M059J (cell line): Measurements from ENCODE around the gene DCDC2C. TPM values are rescaled to one million over a fixed set of nuclear protein-coding genes. Genes with fewer than 3 reads are reported as not detected.

ENCODE experiments used
- DNase-seq: peaks from one replicate; pipeline ENCODE4 v3.0.0-alpha.2; 2012; ENCODE audit warnings: low read depth
- total RNA-seq: library from RNA; depleted of rRNA; stranded (reverse); fragments of >200 nt; shearing (Covaris generic); gene quantifications from 2 replicates; pipeline ENCODE4 v1.2.3, GENCODE V29; 2014

The DCDC2C gene
- total RNA-seq, 1 experiment from 2014 or later, result not detected

DNA sequence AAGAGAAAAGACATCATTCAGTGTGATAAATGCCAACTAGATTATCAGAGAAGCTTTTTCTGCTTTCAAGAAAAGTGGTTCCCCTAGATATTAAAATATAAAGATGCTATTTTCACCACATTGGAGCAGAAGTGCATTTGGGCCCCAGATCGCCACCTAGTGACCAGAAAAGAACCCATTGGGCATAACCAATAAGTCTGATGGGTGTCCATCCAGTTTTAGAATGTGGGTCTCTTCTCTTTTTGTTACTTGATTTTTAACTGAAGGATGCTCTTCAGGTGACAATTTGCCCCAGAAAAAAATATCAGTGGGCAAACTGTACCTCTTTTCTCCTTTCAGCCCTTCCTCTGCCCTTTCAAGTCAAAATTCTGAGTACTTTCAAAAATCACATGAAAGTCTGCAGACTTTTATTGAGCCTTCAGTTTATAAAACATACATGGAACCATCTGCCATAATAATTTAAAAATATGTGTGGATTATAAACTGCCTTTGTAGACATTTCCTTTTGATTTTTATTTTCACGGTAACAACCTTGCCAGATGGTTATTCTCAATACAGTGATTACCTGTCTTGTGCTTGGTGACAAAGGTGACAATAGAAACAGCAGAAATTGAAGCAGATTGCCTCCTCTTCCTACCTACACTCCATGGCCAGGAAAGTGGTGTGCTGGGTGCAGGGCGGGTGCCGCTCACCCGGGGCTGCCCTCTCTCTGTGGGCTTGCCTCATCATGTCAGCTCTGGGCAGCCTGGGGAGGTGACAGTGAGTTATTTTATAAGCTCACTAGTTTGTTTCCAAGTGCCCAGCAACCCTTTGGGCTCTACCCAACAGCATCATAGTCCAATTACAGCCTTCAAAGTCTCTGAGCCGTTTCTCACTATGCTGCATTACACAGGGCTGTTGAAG, 124.5 kb downstream of the DCDC2C start:
- peak; percentile 11 for DNase-seq

DNA sequence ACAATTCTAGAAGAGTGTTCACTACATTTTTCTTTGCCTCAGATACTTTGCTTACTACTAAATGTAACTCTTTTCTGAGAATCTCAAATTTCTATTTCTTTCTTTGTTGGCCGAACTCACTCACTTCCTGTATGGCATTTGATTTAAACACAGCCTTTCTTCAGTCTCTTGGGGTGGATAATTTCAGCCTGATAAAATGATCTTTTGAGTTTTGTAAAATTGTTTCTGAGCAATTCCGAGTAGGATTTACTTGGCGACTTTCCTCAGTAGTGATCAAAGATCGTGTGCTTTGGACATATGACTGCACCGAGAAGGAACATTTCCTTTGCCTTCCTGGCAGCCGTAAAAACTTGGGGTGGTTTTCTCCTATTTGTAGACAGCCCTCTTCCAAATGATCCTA, 127.4 kb downstream of the DCDC2C start:
- no peak for DNase-seq

- DNase-seq, result no peak
These were observed 133.7 kb downstream of the DCDC2C start for GRCh38 chr2:3837086-3837485.

DNA sequence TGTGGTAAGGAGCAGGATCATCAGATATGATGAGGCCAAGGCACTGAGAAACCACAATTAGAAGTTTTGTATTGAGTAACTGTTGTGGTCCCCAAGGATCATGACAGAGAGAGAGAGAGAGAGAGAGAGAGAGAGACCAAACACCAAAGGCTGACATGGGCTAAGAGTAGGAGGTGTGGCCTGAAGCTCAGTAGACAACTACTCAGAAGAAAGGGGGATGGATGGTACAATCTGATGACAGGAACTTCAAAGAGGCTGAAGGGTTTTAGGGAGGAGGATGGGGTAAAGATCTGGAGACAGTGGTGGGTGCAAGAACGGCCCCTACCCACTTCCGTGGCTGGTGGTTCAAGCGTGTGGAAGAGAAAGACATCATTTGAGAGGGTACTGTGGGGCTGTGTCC, 135.0 kb downstream of the DCDC2C start:
- no peak for DNase-seq

DNA sequence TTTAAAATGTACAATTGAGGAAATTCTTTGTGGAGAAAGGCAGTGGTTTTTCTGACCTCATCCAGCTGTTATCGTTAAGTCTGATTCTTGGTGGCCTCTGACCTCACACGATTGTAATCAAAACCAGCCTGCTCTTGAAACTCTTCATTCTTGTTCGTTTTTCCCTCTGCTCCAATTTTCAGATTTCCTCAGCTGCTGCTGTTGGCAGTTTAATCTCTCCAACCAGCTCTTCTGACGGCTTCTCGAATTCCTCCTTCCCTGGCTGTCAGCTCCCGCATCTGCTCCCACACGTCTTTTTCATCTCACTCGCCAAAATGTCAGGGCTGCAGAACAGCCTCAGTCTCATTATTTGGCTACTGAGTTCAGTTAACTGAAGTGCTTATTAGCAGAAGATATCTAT, 136.1 kb downstream of the DCDC2C start:
- DNase-seq, result no peak

DNA sequence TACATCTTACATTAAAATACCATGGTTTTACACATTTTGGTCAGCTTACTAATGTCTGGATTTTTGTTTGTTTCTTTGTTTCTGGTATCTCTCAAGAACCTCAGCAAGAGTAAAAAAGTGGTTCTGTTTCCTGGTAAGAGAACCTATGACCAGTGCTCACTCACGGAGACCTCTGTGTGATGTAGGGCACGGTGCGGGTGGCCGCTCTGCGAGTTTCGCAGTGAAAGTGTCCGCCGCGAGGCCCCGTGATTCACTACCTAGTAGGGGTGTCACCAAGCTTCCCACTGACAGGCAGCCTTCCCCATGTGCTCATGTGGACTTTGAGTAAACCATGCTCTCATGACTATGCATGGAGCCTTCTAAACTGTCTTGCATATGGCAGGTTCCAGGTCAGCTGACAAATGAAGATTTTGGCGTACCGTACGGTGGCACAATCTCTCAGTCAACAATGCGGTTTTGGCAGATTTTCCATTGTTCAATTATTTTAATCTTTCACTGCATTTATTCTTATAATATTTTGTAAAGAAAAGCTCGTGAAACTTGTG, 137.3 kb downstream of the DCDC2C start:
- no peak for DNase-seq

GRCh38 chr2:3847397-3848052, 144.2 kb downstream of the DCDC2C start:
- no peak for DNase-seq

GRCh38 chr2:3848776-3849175, 145.4 kb downstream of the DCDC2C start:
- no peak for DNase-seq

- no peak for DNase-seq
These were observed 145.8 kb downstream of the DCDC2C start for GRCh38 chr2:3849213-3849612.

DNA sequence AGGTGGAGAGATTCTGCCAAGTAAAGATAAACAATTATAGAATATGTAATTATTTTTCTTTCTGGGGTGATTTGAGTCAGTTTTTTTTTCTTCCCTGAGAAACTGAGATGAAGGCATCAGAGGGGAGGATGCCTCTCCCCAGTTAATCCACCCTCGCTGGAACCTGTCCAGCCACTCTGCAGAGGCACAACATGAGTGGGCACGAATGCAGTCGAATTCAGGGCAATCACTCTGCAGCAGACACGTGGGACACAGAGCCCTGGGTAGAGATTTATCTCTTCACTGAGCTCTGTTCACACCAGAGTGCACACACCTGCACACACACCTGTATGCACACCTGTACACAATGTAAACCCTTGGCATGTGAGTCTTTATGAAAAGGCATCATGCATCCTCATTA, 154.2 kb downstream of the DCDC2C start:
- no peak for DNase-seq

DNA sequence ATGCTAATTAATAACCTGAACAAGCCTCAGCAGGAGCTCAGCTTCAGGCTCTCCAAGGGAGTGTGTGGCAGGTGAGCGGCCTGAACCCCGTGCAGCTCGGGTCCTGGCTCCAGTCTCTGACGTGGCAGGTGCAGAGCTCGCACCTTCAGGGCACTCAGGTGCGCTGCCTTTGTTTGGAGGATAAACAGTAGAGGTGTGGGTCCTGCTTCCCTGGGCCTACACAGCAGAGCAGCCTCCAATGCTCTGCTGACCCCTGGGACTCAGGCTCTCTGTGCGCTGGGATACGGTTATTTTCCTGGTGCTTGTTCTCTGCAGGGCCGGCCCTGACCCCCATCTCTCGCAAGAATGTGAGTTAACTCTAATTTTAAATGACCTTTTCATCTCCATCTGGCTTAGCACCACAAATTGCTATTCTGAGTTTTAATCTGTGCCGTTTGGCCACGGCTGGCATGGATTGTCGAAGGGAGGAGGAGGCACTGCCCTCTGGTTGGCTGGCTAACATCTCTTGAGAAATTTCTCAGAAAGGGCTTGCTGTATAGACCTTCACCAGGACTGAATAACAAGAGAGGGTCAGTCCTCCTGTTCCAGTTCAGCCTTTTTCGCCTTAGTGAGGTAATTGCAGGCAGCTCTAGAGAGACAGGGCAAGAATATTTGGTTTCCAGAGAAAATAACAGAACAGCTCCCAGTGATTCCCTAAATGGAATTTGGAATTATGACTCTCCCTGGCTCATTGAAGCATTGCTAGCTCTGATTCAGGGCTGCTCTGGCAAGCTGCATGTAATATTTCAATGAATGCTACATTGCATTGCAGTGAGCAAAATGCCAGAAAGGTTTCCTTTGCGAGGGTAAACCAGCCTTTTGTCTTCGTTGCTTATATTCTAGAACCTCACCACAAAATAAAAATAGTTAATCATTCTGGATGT, 161.8 kb downstream of the DCDC2C start:
- DNase-seq, result no peak

DNA sequence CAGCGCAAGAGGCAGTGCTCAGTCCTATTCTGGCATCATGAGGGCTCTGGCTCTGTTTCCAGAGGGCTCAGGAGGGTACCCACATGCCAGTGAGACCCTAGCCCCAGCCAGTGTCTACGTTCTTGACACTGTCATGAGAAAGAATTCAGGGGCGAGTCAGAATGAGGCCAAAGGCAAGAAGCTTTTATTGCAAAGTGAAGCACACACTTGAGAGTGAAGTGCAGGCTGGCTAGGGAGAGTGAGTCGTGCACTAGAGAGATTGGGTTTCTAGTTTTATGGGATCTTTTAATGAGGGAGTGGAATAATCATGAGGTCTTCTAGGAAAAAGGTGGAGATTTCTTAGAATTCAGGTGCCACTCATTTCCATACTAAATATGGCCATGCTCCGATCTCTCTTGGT, 164.1 kb downstream of the DCDC2C start:
- no peak for DNase-seq

DNA sequence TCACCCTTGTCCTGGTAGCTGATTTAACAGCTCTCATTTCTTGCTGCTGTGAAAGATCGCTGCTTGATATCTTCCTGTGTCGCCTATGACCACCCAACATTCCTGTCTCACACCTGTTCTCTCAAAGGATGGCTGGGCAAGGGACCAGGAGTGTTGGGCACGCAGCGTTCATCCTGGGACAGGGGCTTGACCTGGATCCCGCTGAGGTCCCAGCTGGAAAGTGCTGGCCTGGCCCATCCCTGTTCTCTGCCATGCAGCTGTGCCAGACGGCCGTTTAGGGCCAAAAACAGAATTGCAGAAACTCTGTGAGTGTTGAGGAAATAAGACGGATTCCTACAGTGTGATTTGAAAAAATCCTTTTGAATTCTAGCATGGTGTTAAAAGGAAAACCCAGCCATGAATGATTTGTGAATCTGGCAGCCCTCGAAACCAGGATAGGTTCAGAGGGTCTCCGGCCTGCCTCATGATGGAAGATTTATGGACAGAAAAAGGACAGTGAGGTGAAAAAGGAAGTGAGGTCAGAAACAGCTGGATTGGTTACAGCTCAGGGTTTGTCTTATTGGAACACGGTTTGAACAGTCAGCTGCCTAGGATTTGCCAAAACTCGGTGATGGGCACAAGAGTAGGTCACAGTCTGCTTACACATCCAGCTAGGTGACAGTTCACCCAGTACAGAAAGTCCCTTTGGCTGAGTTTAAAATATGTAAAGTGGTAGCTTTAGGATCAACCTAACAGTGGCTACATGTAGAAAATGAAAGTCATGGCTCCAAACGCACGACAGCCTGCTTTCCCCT, 164.8 kb downstream of the DCDC2C start:
- no peak for DNase-seq

DNA sequence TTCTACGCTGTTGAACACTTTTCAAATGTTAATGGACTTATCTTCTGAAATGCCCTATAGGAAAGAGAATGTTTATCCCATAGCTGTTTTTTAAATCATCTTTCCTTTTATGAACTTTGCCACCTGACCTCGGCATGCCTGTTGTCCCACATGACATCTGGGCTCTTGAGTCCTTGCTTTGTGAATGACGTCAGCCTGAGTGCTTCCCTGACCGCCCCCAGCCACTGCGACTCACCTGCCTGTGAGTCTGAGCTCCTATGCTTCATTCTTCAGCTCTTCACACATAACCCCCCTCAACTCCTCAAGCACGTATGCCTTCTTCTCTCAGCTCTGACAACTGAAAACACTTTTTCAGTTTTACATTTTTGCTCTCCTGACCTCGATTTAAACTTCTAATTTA, 166.8 kb downstream of the DCDC2C start:
- DNase-seq, result no peak

GRCh38 chr2:3871002-3871401, 167.6 kb downstream of the DCDC2C start:
- no peak for DNase-seq

DNA sequence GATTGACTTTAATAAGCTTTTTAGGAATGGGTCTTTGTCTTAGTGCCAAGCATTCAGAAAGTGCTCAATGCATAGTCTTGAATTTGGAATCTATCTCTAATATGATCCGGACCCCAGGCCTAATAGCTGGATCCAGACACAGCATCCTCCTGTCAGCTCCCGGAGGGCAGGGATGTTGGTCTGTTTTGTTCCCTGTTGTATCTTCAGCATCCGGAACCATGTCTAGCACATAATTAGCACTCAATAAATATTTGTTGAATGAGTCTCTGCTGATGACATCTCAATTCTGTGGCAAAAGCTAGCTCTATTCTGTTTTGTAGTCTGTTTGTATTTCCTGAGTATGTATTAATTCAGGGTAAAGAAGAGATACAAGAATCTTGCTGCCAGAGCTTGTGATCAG, 169.1 kb downstream of the DCDC2C start:
- DNase-seq, result no peak

- DNase-seq, result no peak
These were observed 170.5 kb downstream of the DCDC2C start for GRCh38 chr2:3873899-3874298.

GRCh38 chr2:3876221-3876620, 172.8 kb downstream of the DCDC2C start:
- DNase-seq, result no peak

DNA sequence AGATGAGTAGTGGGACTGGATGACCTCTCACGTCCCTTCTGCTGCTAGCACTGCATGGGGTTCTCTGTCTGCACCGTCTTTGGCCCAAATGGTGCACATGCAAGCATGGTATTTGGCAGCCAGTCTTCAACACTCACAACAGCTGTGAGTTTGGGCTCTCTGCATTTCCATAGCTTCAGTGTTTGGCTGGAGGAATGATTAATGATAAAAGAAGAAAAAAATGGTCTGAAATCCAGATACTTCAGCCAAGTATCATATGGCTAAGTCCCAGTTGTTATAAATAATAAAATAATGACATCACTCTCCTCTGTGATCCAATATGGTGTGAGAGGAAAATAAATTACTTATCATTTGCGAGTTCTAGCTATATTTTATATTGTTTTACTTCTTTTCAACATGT, 173.3 kb downstream of the DCDC2C start:
- DNase-seq, result no peak

DNA sequence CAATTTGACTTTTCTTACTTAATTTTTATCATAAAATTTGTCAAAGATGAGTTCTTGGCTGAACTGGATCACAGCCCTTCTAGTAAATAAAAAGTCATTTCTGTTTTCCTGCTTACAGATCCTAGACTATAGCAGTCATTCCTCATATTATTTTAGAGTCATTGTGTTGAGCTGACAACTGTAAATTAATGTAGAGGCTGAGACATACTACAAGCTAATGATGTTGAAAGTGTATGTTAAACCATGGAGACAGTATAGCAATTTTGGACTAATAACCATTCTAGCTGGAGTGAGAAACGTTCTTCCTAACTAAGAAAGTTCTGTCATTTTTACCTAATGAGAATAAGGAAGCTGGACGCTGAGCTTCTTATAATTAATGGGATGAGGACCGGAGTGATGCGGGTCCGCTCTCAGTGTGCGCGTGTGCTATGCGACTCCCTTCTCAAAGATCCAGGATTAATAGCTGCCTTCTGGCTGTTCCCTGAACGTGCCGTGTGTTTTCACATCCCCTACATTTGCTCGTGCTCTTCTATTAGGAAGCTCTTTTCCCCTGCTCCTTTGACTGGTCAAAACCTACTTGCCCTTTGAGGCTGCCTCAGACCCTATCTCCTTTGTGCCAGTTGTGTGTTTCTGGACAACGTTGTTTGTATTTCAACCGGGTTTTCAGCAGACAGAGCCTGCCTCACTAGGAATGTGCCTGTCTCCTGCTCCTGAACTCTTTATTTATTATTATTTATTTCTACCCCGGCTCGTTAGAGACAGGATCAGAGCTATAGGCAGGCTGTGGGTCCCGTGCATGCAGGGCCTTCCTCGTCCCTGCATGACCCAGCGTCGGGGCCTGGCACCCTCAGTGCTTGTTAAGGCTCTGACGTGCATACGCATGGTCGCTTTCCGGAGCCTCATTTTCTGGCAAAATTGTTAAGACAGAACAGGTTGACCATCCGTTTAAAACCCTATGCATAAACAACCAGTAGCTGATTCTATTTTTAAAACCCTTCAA, 182.6 kb downstream of the DCDC2C start:
- DNase-seq, result no peak
